Activated effector memory CD4-positive, alpha-beta T cell treated with Interleukin-2 at 50 U/mL for 16 hours (primary cell): Measurements from ENCODE around the gene CPD.

ENCODE experiments used
- DNase-seq: peaks from one replicate; pipeline ENCODE4 v3.0.0-alpha.2; 2020

The CPD gene

DNA sequence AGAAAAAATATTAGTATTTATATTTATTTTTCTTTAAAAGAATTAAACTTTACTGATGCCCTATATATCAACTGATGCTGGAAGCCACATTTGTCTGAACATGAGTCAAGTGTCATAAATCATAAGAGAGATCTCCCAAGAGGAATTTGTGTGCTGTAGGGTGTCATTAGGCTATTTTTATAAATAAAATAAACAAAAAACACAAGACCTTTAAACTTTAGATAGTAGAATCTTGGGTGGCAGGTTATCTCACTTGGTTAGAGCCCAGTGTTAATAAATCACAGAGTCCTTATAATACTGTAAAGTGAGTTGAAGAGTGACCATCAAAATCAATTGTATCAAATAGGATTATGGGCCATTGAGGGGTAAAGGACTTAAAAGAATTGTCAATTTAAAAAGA, 21.3 kb upstream of the CPD start:
- DNase-seq = no peak

DNA sequence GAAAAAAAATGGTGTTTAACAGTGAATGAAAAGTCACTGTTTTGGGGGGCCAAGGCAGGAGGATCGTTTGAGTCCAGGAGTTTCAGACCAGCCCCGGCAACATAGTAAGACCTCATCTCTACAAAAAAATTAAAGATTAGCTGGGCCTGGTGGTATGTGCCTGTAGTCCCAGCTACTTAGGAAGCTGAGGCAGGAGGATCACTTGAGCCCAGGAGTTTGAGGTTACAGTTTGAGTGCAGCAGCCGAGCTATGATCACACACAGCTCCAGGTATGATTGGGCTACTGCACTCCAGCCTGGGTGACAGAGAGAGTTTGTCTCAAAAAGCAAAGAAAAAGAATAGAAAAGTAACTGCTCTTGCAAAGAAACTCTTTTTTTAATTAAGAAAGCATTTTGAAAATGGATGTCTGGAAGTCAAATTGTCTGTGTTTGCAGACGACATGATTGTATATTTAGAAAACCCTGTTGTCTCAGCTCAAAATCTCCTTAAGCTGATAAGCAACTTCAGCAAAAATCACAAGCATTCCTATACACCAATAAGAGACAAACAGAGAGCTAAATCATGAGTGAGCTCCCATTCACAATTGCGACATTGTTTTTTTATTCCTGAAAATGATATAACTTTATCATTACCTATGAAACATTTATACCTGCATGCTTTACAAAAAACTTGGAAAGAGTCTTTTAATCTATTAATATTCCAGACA, 20.5 kb upstream of the CPD start:
- DNase-seq = no peak

DNA sequence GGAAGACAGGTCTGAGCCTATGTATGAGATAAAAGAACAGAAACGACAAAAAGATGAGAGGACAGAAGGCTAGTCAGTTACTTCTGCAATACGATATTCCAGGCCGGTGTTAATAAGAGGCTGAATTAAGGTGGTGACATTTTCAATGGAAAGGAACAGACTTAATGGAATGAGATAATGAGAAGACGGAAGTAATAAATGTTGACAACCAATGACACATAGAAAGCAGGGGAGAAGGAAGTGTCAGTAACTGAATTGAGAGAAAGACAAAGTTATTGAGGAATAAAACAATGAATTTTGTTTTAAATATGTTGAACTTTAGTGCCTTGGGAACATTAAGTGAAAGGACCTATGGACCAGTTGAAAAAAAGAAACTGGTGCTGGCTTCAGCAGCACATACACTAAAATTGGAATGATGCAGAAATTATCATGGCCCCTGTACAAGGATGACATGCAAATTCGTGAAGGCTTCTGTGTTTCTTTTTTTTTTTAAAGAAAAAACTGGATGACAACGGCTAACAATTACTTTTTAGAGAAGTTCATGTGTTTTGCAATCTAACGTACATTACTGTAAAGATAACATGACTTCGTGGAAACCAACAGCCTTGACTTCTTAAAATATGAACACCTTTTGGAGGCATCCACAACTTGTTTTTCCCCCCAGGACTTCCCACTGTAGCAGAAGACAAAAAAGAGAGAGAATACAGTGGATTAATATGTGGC, 18.5 kb upstream of the CPD start:
- DNase-seq = no peak

DNA sequence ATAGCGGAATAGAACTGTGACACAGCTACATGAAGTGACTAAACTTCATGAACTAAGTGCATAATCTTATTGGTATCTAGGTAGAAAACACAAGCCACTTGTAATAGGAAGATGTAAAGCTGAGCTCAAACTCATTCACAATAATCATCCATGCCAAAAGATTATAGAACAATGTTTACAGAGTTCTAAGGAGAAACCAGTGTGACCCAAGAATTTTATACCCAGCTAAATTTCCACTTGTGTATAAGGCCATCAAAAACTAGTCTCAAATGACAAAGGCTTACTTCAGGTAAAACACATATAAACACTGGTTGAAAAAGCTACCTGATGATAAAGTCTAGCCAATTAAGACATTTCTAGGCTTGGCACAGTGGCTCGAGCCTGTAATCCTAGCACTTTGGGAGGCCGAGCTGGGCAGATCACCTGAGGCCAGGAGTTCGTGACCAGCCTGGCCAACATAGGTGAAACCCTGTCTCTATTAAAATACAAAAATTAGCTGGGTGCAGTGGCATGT, 16.9 kb upstream of the CPD start:
- DNase-seq = no peak

DNA sequence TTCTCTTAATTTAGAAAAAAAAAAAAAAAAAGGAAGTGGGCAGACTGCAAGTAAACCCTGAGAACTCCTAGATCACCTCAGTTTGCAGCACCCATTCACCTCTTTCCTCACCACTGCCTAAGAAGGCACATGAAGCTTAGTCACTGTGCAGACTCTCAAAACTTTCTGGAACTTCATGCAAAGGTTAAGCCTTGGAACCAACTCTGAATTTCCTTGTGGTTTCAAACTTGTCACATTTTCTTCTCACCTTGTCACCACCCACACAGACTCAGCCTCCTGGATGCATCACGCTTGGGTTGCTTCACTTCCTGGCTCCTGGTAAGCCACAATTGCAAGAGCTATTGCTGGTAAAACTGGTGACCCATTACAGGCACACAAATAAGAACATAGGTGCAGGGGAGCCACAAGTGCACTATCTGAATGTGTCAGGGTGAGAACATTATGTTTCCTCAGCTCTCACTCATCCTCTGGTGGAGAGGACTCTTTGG, 15.0 kb upstream of the CPD start:
- DNase-seq = peak; percentile 69

DNA sequence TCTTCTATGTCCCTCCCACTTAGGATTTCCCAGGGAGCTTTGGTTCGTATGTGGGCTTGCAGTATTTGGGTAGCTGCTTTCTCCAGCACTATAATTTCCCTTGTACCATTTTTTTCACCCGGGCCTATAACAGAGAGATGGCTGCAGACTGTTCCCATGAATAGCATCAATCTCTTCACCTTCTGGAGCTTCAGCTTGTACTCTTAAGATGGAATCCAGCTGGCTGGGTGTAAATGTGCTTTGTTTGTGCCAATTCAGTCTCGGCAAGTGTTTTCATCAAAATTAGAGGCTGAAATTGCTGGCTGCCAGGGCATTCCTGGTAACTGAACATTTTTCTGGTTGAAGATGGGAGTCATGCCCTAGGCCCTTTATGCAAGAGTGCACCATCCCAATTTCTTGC, 12.2 kb upstream of the CPD start:
- no peak for DNase-seq

DNA sequence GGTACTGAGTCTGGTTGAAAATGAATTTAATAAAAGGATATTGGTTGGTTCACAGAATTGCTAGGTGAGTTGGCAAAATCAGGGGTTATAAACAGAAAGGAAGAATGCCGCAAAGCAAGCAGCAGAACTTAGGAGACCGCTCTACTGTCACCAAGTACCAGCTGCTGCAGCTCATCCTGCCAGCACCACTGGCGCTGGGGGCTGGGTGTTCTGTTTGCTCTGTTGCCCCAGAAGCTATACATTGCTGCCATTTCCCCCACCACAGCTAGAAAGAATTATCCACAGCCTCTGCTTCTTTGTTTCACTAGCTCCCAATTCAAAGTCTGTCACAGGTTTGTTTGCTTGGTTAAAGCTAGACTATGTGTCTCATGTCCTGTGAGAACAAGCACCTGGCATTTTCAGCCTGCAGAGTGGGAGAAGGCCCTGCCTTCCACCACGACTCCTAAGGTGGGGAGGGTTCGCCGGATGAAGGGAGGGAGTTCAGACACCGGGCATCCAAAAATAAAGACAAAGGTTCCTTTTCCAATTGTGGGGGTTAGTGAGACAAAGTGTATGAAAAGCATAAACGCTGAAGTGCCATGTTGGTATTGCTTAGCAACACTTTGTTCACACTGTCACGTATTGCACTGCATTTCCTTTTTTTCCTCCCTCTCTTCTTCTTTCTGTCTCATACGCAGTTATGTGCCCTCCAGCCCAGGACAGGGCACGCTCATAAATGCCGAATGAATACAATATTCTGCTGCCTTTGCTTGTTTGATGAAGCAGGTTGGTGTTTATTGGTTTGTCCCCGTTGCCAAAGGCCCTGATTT, 9.6 kb upstream of the CPD start:
- DNase-seq = no peak

DNA sequence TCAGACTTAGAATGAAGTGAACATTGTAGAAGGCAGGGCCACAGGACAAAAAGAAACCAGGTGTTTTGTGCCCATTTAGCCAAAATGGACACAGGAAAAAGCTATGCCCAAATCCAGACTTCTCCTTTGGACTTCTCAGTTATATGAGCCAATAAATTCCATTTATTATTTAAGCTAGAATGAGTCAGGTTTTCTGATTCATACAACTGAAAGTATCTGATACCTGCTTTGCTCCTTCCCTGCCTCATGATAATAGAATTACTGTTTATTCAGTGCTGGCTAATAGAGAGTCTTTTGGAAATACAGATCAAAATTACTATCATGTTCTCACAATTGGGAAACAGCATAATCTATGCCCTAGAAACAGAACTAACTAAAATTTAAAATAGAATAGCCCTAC, 8.7 kb upstream of the CPD start:
- DNase-seq = no peak

DNA sequence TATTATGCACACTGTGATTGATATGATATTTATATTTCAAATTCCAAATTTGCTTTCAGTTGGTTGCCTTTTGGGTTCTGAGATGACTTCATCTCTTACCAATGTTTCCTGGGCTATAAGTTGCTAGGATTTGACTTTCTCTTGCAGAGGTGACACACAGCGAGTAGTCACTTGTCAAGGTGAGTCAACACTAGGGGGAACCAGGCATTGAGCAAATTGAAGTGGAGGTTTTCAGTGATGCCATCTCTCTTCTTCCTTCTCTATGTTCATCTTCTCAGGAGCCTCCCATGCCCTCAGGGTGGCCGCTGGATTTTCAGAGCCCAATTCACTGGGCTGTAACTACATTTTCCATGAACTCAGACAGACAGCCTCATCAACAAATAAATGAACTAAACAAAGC, 6.0 kb upstream of the CPD start:
- DNase-seq = no peak

DNA sequence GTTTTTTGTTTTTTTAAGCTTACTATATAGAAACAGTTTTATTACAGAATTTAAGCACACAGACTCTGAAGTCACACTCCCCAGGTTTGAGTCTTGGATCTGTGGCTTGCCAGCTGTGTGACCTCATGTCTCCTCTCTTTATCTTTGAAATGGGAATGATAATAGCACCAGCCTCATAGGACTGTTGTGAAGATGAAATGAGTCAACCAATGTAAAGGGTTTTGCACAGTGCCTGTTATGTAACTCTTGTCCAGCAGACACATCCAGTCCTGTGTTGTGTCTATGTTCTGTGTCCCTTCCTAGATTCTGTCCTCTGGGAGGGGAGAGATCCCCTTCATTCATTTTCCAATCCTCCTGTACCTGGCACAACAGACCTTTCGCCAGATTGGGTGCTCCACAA, 3.1 kb upstream of the CPD start:
- no peak for DNase-seq

DNA sequence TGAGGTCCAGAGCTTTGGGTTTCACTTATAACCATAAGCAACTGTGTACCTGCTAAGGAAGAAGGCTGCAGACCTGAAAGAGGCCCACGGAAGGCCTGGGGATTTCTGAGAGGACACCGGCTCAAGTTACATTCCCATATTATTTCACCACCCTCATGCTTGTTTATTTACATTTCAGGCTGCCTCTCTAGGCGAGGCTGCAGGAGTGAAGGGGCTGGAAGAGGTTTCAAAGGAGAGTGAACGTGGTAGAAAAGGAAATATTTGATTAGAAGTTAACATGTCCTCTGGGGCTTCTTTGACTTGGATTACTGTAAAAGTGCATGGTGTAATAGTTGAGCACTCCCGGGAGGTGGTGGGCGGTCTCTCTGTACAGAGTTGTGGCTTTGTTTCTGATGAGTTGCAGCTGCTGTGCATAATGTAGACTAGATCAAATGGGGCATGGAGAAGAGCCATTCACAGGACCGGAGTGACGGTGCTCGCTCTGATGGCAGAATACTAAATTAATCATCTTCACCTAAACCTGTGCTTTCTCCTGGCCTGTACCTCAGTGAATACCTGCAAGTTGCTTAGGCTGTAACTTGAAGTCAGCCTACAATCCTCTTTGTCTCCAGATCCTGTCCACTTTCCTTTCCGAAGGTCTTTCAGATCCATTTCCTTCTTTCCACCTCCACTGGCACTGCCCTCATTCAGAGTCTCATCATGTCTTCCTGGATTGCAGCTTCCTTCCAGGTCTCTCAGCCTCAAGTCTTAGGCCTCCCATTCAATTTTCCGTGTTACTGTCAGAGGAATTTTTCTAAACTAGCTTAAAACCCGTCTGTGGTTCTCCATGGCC, 1.9 kb upstream of the CPD start:
- no peak for DNase-seq

DNA sequence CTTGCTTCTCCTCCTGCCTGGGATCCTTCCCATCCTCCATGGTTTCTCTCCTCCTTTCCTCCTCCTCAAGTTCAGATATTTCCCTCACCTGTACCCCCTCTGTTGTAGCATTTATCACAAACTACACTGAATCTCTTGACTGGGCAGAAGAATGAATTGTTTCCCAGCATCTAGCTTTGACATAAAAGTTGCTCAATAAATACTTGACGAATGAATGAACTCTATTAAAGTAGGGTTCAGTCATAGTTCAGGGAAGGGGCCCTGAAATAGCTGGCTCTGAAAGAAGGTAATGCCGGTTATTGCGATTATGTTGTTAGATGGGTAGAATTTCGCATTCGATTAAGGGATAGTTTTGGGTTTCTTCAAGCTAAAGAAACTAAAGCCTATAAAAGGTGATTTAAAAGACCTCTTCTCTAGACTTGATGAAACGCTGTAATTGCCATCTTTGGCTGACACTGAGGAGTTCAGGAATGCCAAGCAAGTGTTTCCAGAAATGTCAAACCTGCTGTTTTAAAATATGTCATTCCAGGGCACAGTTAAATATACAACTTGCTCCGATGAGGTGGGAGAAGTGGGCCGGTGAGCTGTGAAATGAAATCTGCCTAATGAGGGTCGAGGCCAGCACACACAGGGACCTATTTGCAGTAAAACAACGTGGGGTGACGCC, 1.0 kb upstream of the CPD start:
- DNase-seq = no peak

DNA sequence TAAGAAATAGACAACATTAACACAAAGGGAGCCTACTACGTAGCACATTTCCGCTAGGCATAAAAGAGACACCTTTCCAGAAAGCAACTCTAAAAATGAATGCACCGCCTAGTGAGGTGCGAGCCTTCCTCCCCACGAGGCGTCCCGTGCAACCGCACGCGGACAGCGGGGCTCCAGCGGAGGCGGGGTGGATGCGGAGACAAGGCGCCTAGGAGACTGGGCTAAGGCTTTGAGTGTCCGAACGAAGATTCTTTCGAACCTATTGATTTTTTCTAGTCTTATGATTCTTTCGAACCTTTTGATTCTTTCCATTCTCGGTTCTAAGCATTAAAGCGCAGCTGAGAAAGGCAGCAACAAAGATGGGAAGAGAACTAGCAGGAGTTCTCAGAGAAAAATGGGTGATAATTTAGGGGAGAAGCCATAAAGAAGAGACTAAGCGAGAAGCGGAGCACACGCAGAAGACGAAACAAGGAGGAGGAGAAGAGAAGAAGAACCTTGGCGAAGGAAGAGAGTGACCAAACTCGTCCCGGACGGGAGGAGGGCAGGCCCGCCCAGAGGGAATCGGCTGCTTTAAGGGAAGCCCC, 394 bp upstream of the CPD start:
- DNase-seq = peak; percentile 50

DNA sequence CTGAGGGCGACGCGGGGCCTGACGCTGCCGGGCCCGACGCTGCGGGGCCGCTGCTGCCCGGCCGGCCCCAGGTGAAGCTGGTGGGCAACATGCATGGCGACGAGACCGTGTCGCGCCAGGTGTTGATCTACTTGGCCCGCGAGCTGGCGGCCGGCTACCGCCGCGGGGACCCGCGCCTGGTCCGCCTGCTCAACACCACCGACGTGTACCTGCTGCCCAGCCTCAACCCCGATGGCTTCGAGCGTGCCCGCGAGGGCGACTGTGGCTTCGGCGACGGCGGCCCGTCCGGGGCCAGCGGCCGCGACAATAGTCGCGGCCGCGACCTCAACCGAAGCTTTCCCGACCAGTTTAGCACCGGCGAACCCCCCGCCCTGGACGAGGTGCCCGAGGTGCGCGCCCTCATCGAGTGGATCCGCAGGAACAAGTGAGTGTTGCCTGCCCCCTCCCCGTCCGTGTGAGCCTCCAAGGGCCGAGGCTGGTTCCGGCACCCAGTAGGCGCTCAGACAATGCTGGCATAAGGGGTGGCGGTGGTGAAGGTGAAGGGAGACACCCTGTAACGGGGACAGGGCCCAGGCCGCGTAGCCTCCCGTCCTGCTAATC, 676 bp downstream of the CPD start:
- peak; percentile 26 for DNase-seq

DNA sequence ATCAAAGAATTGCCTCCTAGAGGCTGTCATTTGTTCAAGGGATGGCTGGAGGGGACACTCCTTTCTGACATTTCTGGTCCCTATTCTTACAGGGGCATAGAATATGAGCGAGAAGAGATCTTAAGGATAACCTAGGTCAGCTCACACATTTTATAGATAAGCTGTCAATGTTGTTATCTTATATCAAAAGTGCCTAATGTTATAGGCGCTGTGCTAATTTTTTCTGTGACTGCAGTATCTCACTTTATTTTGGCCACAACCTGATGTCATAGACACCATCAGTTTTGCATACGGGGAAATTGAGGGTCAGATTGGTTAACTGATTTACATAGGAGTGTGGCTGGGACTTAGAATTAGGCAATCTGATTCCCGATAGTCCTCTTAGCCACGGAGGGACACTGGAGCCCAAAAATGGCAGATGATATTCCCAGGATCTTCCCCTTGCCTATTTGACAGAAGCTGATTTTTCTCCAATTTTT, 1.2 kb downstream of the CPD start:
- DNase-seq = no peak

DNA sequence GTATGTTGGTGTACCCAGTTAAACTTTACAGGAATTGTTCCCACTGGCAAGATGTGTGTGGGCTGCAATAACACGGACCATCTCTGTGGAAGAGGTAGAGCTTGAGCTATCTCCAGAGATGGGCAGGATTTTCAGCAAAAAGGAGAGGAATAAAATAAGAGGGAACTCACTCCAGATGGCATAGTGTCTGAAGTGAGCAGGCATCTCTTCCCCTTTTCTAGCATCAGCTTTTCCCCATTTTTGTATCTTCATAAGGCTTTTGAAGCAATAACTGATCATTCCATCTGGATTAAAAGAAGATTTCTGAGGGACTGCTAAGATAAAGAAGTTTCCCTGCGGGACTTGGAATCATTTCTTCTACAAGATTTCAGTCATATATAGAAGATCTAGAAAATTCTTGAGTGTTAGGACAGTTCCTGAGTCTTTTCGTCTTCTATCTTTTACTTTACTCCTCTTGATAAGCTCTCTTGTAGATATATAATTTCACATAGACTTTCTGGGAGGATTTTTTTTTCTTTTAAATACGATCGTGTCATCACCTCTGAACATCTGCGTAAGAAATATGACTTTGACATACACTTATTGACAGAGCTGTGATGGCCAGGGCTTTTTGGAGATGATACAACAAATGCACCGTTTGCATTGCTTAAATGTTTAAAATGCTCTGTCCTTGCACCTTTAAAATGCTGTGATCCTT, 2.1 kb downstream of the CPD start:
- no peak for DNase-seq

DNA sequence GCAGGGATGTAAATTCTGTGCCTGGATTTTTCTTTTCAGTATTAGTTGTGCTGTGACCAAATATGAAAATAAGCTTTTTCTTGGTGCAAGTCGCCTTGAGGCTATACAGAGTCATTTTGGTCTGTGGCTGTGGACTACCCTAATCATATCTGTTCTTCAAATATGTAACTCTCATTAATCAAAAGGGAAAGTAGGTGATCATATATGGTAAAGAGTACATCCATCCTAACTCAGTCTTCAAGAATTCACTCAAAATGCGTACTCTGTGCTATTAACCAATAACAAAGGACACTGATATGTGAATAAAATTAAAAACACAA, 2.6 kb downstream of the CPD start:
- no peak for DNase-seq

DNA sequence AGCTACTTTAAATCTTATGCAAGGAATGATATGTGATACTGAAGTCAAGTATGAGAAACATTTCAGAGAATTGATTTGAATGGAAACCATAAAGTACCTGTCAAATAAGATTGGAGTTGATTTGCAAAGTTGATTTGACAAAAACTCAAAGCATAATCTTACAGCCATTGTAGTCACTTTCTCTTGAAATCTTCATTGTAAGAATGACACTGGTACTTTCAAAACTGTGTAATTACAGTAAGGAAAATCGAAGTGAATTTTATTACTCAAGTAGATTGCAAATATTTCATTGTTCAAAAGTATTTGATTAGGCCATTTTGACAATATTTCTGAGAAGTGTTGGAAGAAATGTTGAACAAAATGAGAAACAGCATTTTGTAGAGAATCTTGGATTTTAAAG, 3.6 kb downstream of the CPD start:
- no peak for DNase-seq

DNA sequence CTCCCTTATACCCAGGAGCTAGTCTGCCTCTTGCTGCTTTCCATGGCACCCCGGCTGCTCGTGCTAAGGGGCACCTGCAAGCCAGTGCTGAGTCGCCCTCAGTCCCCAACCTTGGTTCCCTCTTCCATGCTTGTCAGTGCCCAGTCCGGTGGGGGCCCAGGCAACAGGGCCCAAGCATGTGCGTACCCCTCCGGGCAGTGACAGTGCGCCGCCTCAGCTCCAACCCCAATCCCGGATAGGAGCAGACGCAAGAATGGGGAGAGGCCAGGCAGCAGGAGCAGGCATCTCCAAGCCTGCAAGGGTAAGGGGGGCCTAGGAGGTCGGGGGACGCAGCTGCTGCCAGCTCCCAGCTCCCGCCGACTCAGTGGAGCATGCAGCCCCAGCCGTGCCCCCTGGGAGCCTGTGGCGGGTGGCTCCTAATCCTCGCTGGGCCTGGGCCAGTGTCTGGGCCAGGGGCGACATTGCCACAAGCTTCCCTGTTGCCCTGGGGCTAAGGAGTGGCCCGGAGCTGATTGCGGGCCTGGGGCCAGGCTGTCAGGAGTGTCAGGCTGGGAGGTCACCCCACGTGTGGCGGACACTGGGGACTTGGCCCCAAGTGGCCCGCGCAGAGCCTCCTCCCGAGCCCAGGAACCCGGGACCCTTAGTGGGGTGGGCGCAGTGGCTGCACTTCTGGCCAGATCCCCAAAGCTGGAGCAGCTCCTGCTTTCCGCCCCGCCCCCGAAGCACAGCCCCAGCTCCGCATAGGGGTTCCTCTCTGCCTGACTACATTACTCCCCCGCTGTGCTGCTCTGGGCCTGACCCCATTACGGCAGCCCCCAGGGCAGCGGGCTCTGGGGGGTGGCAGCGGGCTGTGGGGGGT, 9.8 kb downstream of the CPD start:
- DNase-seq = no peak
